SU-DHL-6 (cell line): ENCODE measurements around the gene NUP205.

ENCODE experiments used
- H2AFZ ChIP-seq: fragments of 200-600 bp; sonication (generic); 2 replicates; pipeline ENCODE4 v1.6.1; 2014; ENCODE audit warnings: low read depth, mild to moderate bottlenecking, moderate library complexity, mixed read lengths, antibody characterized with exemption, low read length; ENCODE audit not compliant: severe bottlenecking
- H3F3A ChIP-seq: fragments of 200-600 bp; shearing (Covaris generic); 2 replicates; pipeline ENCODE4 v1.6.0; 2016; ENCODE audit warnings: antibody characterized with exemption, mild to moderate bottlenecking; ENCODE audit not compliant: insufficient read depth
- H3K27ac ChIP-seq: fragments of 200-600 bp; sonication (generic); 2 replicates; pipeline ENCODE4 v1.5.1; 2016; ENCODE audit warnings: low read depth, mild to moderate bottlenecking, low read length, moderate library complexity, mixed read lengths
- H3K27me3 ChIP-seq: fragments of 200-600 bp; sonication (generic), shearing (Covaris generic); 2 replicates; pipeline ENCODE4 v1.6.0; 2014; ENCODE audit warnings: mild to moderate bottlenecking, low read length
- H3K36me3 ChIP-seq: fragments of 200-600 bp; sonication (generic); 2 replicates; pipeline ENCODE4 v1.6.1; 2014; ENCODE audit warnings: mild to moderate bottlenecking, low read length, mixed read lengths
- H3K4me2 ChIP-seq: fragments of 300-600, 200-600 bp; shearing (Covaris generic), sonication (generic); 2 replicates; pipeline ENCODE4 v1.6.0; 2014; ENCODE audit warnings: low read length, low read depth, mild to moderate bottlenecking; ENCODE audit not compliant: poor library complexity, severe bottlenecking
- H3K4me3 ChIP-seq: fragments of 200-600 bp; sonication (generic); 2 replicates; pipeline ENCODE4 v1.5.1; 2014; ENCODE audit warnings: antibody characterized with exemption, low read length, mild to moderate bottlenecking, mixed read lengths; ENCODE audit not compliant: insufficient read depth, poor library complexity, severe bottlenecking
- H3K79me2 ChIP-seq: fragments of 200-600 bp; sonication (generic); 2 replicates; pipeline ENCODE4 v1.6.1; 2014; ENCODE audit warnings: mild to moderate bottlenecking, low read length, moderate library complexity; ENCODE audit not compliant: insufficient read depth
- H3K9ac ChIP-seq: fragments of 200-600 bp; sonication (generic); 2 replicates; pipeline ENCODE4 v1.7.0; 2014; ENCODE audit warnings: mild to moderate bottlenecking, low read length
- H3K9me2 ChIP-seq: fragments of 200-600 bp; sonication (generic); replicated peaks from 2 replicates; pipeline ENCODE4 v1.6.1; 2014; ENCODE audit warnings: low read length; ENCODE audit not compliant: insufficient read depth
- H3K9me3 ChIP-seq: fragments of 200-600 bp; sonication (generic); 2 replicates; pipeline ENCODE4 v1.6.1; 2014; ENCODE audit warnings: low read length, mixed read lengths; ENCODE audit not compliant: insufficient read depth
- H4K20me1 ChIP-seq: fragments of 200-600 bp; sonication (generic); 2 replicates; pipeline ENCODE4 v1.6.1; 2014; ENCODE audit warnings: low read depth, mild to moderate bottlenecking, antibody characterized with exemption, low read length, moderate library complexity, mixed read lengths
- CTCF ChIP-seq: fragments of 200-600 bp; sonication (generic); IDR thresholded peaks from one replicate; pipeline ENCODE4 v1.5.1; 2017; ENCODE audit warnings: antibody characterized with exemption, mild to moderate bottlenecking, low read length, moderate library complexity; ENCODE audit not compliant: insufficient read depth, poor library complexity, severe bottlenecking
- EZH2phosphoT487 ChIP-seq: fragments of 200-600 bp; sonication (generic), shearing (Covaris generic); conservative IDR thresholded peaks from 2 replicates; pipeline ENCODE4 v1.6.1; 2018; ENCODE audit warnings: mild to moderate bottlenecking, antibody characterized with exemption, low read length, moderate library complexity, mixed read lengths

The NUP205 gene

GRCh38 chr7:135653340-135654080 lies 95.8 kb downstream of the NUP205 start:
- no peaks in the 10 kb centered on the region for H3K27me3 ChIP-seq
- no peaks in the 10 kb centered on the region for H4K20me1 ChIP-seq
- peaks cover 3% of the 10 kb centered on the region; the same call in 1 of the 2 replicates for H3F3A ChIP-seq
- H3K4me3 ChIP-seq = no peak overlapping the region
- no peak overlapping the region for H3K27ac ChIP-seq
- no peaks in the 10 kb centered on the region for H3K79me2 ChIP-seq
- peaks cover 9% of the 10 kb centered on the region; the same call in 1 of the 2 replicates for H3K36me3 ChIP-seq
- H3K9me2 ChIP-seq = no peaks in the 10 kb centered on the region
- H2AFZ ChIP-seq = no peak overlapping the region
- no peaks in the 10 kb centered on the region for H3K9me3 ChIP-seq
- no peak overlapping the region for H3K9ac ChIP-seq
- TF ChIP-seq CTCF = no peak
- TF ChIP-seq EZH2phosphoT487 = no peak
- H3K4me2 ChIP-seq = no peak overlapping the region

GRCh38 chr7:135658564-135658963 lies 100.8 kb downstream of the NUP205 start:
- H3K4me2 ChIP-seq = no peak overlapping the region
- no peaks in the 10 kb centered on the region for H3K9me3 ChIP-seq
- peaks cover 9% of the 10 kb centered on the region; the same call in 1 of the 2 replicates for H3F3A ChIP-seq
- H3K9me2 ChIP-seq = no peaks in the 10 kb centered on the region
- H3K27me3 ChIP-seq = no peaks in the 10 kb centered on the region
- no peak overlapping the region for H3K9ac ChIP-seq
- no peak overlapping the region for H2AFZ ChIP-seq
- no peak overlapping the region for H3K27ac ChIP-seq
- TF ChIP-seq EZH2phosphoT487 = no peak
- TF ChIP-seq CTCF = no peak
- no peaks in the 10 kb centered on the region for H4K20me1 ChIP-seq
- no peaks in the 10 kb centered on the region for H3K36me3 ChIP-seq
- H3K79me2 ChIP-seq = peaks cover 12% of the 10 kb centered on the region
- H3K4me3 ChIP-seq = no peak overlapping the region

- Histone ChIP-seq H3K9me2 (no peaks in the 10 kb centered on the region), H4K20me1 (no peaks in the 10 kb centered on the region), H3F3A (peaks cover 9% of the 10 kb centered on the region; the same call in 1 of the 2 replicates), H3K27me3 (no peaks in the 10 kb centered on the region), H3K9me3 (no peaks in the 10 kb centered on the region), H3K79me2 (peaks cover 20% of the 10 kb centered on the region), H3K4me3 (no peak overlapping the region), H3K36me3 (no peaks in the 10 kb centered on the region), H2AFZ (no peak overlapping the region), H3K4me2 (no peak overlapping the region), H3K27ac (no peak overlapping the region), H3K9ac (no peak overlapping the region)
- no peak for TF ChIP-seq CTCF
- no peak for TF ChIP-seq EZH2phosphoT487
Observed at GRCh38 chr7:135659159-135659846, 101.6 kb downstream of the NUP205 start.
